Glomerular visceral epithelial cell (primary cell): ENCODE results near the gene WASL.
"Not testable (repeated sequence)": the region's sequence is repeated elsewhere in the genome, so short reads cannot be mapped to it uniquely, and the experiment has no call there.

Source experiments
- DNase-seq: peaks from one replicate; pipeline ENCODE4 v3.0.0-alpha.2; 2016; ENCODE audit errors: extremely low spot score

The WASL gene

GRCh38 chr7:123658023-123658422, 90.8 kb downstream of the WASL start:
- no peak for DNase-seq

GRCh38 chr7:123657304-123657685, 91.5 kb downstream of the WASL start:
- DNase-seq: no peak

- no peak for DNase-seq
Measured at GRCh38 chr7:123656544-123657303, 92.1 kb downstream of the WASL start.

- no peak for DNase-seq
Measured at GRCh38 chr7:123655614-123656013, 93.2 kb downstream of the WASL start, which contains the start of gene LMOD2. LMOD2 (plus strand) TSS chr7:123655866; CDS start chr7:123655964, 98 bp downstream.

GRCh38 chr7:123653162-123653561, 95.6 kb downstream of the WASL start:
- no peak for DNase-seq

- DNase-seq: no peak
Measured at GRCh38 chr7:123652406-123652805, 96.4 kb downstream of the WASL start.

GRCh38 chr7:123650595-123650994, 98.2 kb downstream of the WASL start:
- DNase-seq: no peak

- no peak for DNase-seq
Measured at GRCh38 chr7:123649964-123650363, 98.8 kb downstream of the WASL start.

- DNase-seq: no peak
Measured at GRCh38 chr7:123647106-123647730, 101.6 kb downstream of the WASL start.

GRCh38 chr7:123645516-123645915, 103.3 kb downstream of the WASL start:
- no peak for DNase-seq

- DNase-seq: peak; percentile 41
Measured at GRCh38 chr7:123643495-123644441, 105.0 kb downstream of the WASL start.

- no peak for DNase-seq
Measured at GRCh38 chr7:123641901-123642300, 106.9 kb downstream of the WASL start.

GRCh38 chr7:123640583-123640982, 108.2 kb downstream of the WASL start:
- no peak for DNase-seq

GRCh38 chr7:123639631-123640030, 109.2 kb downstream of the WASL start:
- DNase-seq: no peak

- no peak for DNase-seq
Measured at GRCh38 chr7:123637878-123638277, 110.9 kb downstream of the WASL start.

GRCh38 chr7:123637203-123637602, 111.6 kb downstream of the WASL start:
- DNase-seq: no peak

GRCh38 chr7:123635551-123636359, 113.0 kb downstream of the WASL start:
- peak; percentile 19 for DNase-seq

- not testable (repeated sequence) for DNase-seq
Measured at GRCh38 chr7:123634011-123634573, 114.7 kb downstream of the WASL start.

- DNase-seq: peak; percentile 18
Measured at GRCh38 chr7:123633553-123633952, 115.2 kb downstream of the WASL start.

GRCh38 chr7:123632808-123633207, 116.0 kb downstream of the WASL start:
- DNase-seq: no peak
